H1 (cell line): ENCODE measurements around the gene CD58. TPM values are rescaled to one million over a fixed set of nuclear protein-coding genes. Genes with fewer than 3 reads are reported as not detected.

Experiments used
- CTCF ChIA-PET: fragments of 300-600 bp; sonication (Branson Sonifier 250); formaldehyde crosslinking; loops from one replicate; lab custom pipeline; 2021; ENCODE audit not compliant: partially characterized antibody; lab: Charles Lee
- POLR2A ChIA-PET: fragments of 300-600 bp; sonication (Branson Sonifier 250); formaldehyde crosslinking; loops from one replicate; lab custom pipeline; 2021; ENCODE audit warnings: inconsistent platforms; ENCODE audit not compliant: partially characterized antibody; lab: Charles Lee
- DNase-seq, 2 experiments: peaks; one replicate each; pipeline versions ENCODE4 v3.0.0 to v3.0.0-alpha.2; 2010 to 2022; ENCODE audit warnings: low spot score in 2 of 2, low read depth in 1 of 2, mixed read lengths in 1 of 2
- FAIRE-seq: peaks from 2 replicates; lab custom pipeline; 2011; peaks lifted over from hg19 to GRCh38; lab: Jason Lieb, UNC
- H2AFZ ChIP-seq: 2 replicates; pipeline ENCODE4 v1.8.1; 2012; ENCODE audit warnings: low read length, inconsistent platforms
- H2AK5ac ChIP-seq: 2 replicates; pipeline ENCODE4 v1.6.1; 2013; ENCODE audit warnings: low read depth, low read length
- H2BK120ac ChIP-seq: replicated peaks from 2 replicates; pipeline ENCODE3; 2013; ENCODE audit warnings: low read depth, low read length, inconsistent platforms
- H2BK12ac ChIP-seq: 2 replicates; pipeline ENCODE4 v1.6.1; 2013; ENCODE audit warnings: low read depth, low read length
- H2BK15ac ChIP-seq: 2 replicates; pipeline ENCODE4 v1.6.1; 2013; ENCODE audit warnings: low read length
- H2BK20ac ChIP-seq: 2 replicates; pipeline ENCODE4 v1.6.1; 2013; ENCODE audit warnings: low read length
- H2BK5ac ChIP-seq: 2 replicates; pipeline ENCODE4 v1.6.1; 2013; ENCODE audit warnings: low read depth, low read length
- H3K14ac ChIP-seq: 2 replicates; pipeline ENCODE4 v1.6.1; 2013; ENCODE audit warnings: inconsistent platforms; ENCODE audit not compliant: insufficient read length
- H3K18ac ChIP-seq: 2 replicates; pipeline ENCODE4 v1.6.1; 2013; ENCODE audit warnings: low read length; ENCODE audit errors: extremely low read depth
- H3K23ac ChIP-seq: 2 replicates; pipeline ENCODE4 v1.6.1; 2013; ENCODE audit warnings: inconsistent platforms; ENCODE audit not compliant: insufficient read length
- H3K23me2 ChIP-seq: 2 replicates; pipeline ENCODE4 v1.6.1; 2013; ENCODE audit warnings: low read depth, low read length
- H3K27ac ChIP-seq: 2 replicates; pipeline ENCODE4 v1.6.1; 2011; ENCODE audit warnings: low read depth, low read length, inconsistent platforms
- H3K27me3 ChIP-seq, 4 experiments: replicated peaks in 1 of 4; 1 replicate in 1 of 4; 2 replicates in 3 of 4; pipeline versions ENCODE4 v1.6.1 to v1.8.1; 2011 to 2013; ENCODE audit warnings: low read length in 3 of 4, mild to moderate bottlenecking in 3 of 4, inconsistent platforms in 2 of 4, mixed read lengths in 2 of 4, moderate library complexity in 1 of 4; ENCODE audit not compliant: control insufficient read depth in 3 of 4, insufficient read depth in 3 of 4; ENCODE audit errors: extremely low read depth in 1 of 4
- H3K36me3 ChIP-seq, 4 experiments: 2 replicates each; pipeline versions ENCODE4 v1.6.1 to v1.8.1; 2011 to 2013; ENCODE audit warnings: mild to moderate bottlenecking in 4 of 4, low read length in 3 of 4, moderate library complexity in 2 of 4, control low read depth in 1 of 4, inconsistent platforms in 1 of 4; ENCODE audit not compliant: insufficient read depth in 4 of 4, control insufficient read depth in 2 of 4
- H3K4ac ChIP-seq: replicated peaks from 2 replicates; pipeline ENCODE3; 2013; ENCODE audit warnings: low read length, low read depth, mixed read lengths, inconsistent platforms; ENCODE audit not compliant: insufficient read length
- H3K4me1 ChIP-seq, 4 experiments: replicated peaks in 1 of 4; 1 replicate in 1 of 4; 2 replicates in 3 of 4; pipeline versions ENCODE4 v1.6.1 to v1.8.1; 2011 to 2013; ENCODE audit warnings: low read length in 3 of 4, inconsistent platforms in 2 of 4, mixed read lengths in 1 of 4; ENCODE audit not compliant: insufficient read depth in 4 of 4, control insufficient read depth in 3 of 4
- H3K4me2 ChIP-seq, 2 experiments: 2 replicates each; pipeline versions ENCODE4 v1.6.1 to v1.8.1; 2011 to 2013; ENCODE audit warnings: low read depth in 2 of 2, low read length in 2 of 2, control low read depth in 1 of 2, inconsistent platforms in 1 of 2, mild to moderate bottlenecking in 1 of 2; ENCODE audit not compliant: insufficient read depth in 1 of 2
- H3K4me3 ChIP-seq, 4 experiments: fragments of 200-600, 300-600 bp in 1 of 4; sonication (generic), shearing (Covaris generic), sonication (Bioruptor Twin) in 1 of 4; 2 replicates each; pipeline versions ENCODE4 v1.5.1 to v1.8.1; 2011 to 2016; ENCODE audit warnings: low read length in 4 of 4, low read depth in 3 of 4, control low read depth in 2 of 4, inconsistent platforms in 2 of 4, mild to moderate bottlenecking in 2 of 4, mixed read lengths in 1 of 4, moderate library complexity in 1 of 4; ENCODE audit not compliant: insufficient read depth in 2 of 4; ENCODE audit errors: extremely low read depth in 1 of 4
- H3K56ac ChIP-seq: replicated peaks from 2 replicates; pipeline ENCODE3; 2013; ENCODE audit warnings: low read depth, mild to moderate bottlenecking, mixed read lengths, low read length, inconsistent platforms; ENCODE audit not compliant: insufficient read length
- H3K79me1 ChIP-seq: 2 replicates; pipeline ENCODE4 v1.6.1; 2013; ENCODE audit warnings: low read depth, low read length, control low read depth
- H3K79me2 ChIP-seq, 2 experiments: 2 replicates each; pipeline versions ENCODE4 v1.6.1 to v1.8.1; 2012 to 2013; ENCODE audit warnings: low read length in 2 of 2, mild to moderate bottlenecking in 2 of 2, inconsistent platforms in 1 of 2; ENCODE audit not compliant: insufficient read depth in 2 of 2, control insufficient read depth in 1 of 2
- H3K9ac ChIP-seq, 4 experiments: replicated peaks in 1 of 4; 1 replicate in 1 of 4; 2 replicates in 3 of 4; pipeline versions ENCODE4 v1.6.1 to v1.8.1; 2011 to 2013; ENCODE audit warnings: low read depth in 3 of 4, low read length in 3 of 4, control low read depth in 2 of 4, mild to moderate bottlenecking in 2 of 4, moderate library complexity in 2 of 4, inconsistent platforms in 1 of 4; ENCODE audit errors: extremely low read depth in 1 of 4
- H3K9me3 ChIP-seq, 2 experiments: 2 replicates each; pipeline versions ENCODE4 v1.6.1 to v1.8.1; 2012 to 2013; ENCODE audit warnings: mild to moderate bottlenecking in 2 of 2, moderate library complexity in 2 of 2, control low read depth in 1 of 2, inconsistent platforms in 1 of 2, low read depth in 1 of 2, low read length in 1 of 2, mixed read lengths in 1 of 2; ENCODE audit not compliant: insufficient read depth in 2 of 2
- H4K20me1 ChIP-seq, 2 experiments: replicated peaks in 1 of 2; 2 replicates each; pipeline versions ENCODE3 to v1.8.1; 2011 to 2013; ENCODE audit warnings: inconsistent platforms in 2 of 2, low read length in 2 of 2, mild to moderate bottlenecking in 1 of 2; ENCODE audit not compliant: insufficient read depth in 2 of 2, control insufficient read depth in 1 of 2
- H4K5ac ChIP-seq: 2 replicates; pipeline ENCODE4 v1.6.1; 2013; ENCODE audit warnings: low read length, low read depth, mixed read lengths, inconsistent platforms; ENCODE audit not compliant: insufficient read length
- H4K8ac ChIP-seq: 2 replicates; pipeline ENCODE4 v1.8.0; 2013; ENCODE audit warnings: mild to moderate bottlenecking, moderate library complexity, low read length, inconsistent platforms; ENCODE audit not compliant: insufficient read depth; ENCODE audit errors: extremely low read depth
- H4K91ac ChIP-seq: replicated peaks from 2 replicates; pipeline ENCODE3; 2013; ENCODE audit warnings: low read length, mixed read lengths, inconsistent platforms; ENCODE audit not compliant: insufficient read length
- BRCA1 ChIP-seq: IDR thresholded peaks from 2 replicates; pipeline ENCODE4 v1.6.1; 2012; ENCODE audit warnings: low read depth, low read length, improper control_type of control experiment
- CEBPB ChIP-seq: IDR thresholded peaks from 2 replicates; pipeline ENCODE4 v1.6.1; 2012; ENCODE audit warnings: low read depth, low read length
- CHD2 ChIP-seq: IDR thresholded peaks from 2 replicates; pipeline ENCODE4 v1.6.1; 2012; ENCODE audit warnings: low read length, improper control_type of control experiment
- CTBP2 ChIP-seq: IDR thresholded peaks from 2 replicates; pipeline ENCODE4 v1.7.0; 2011; ENCODE audit warnings: borderline replicate concordance, mild to moderate bottlenecking, moderate library complexity, mixed read lengths, low read length; ENCODE audit not compliant: insufficient read depth, insufficient read length
- GTF2F1 ChIP-seq: IDR thresholded peaks from 2 replicates; pipeline ENCODE4 v1.6.1; 2012; ENCODE audit warnings: low read depth, low read length, improper control_type of control experiment, borderline replicate concordance
- HDAC6 ChIP-seq: IDR thresholded peaks from one replicate; pipeline ENCODE4 v1.7.1; 2012; ENCODE audit warnings: low read depth, mild to moderate bottlenecking, inconsistent platforms, low read length, moderate library complexity
- JUN ChIP-seq: IDR thresholded peaks from 2 replicates; pipeline ENCODE4 v1.6.1; 2011; ENCODE audit warnings: low read depth, mild to moderate bottlenecking, improper control_type of control experiment, low read length
- KDM1A ChIP-seq: fragments of 200-600, 300-600 bp; sonication (generic); IDR thresholded peaks from 2 replicates; pipeline ENCODE4 v1.7.1; 2016; ENCODE audit warnings: mild to moderate bottlenecking, low read length, borderline replicate concordance
- NRF1 ChIP-seq: IDR thresholded peaks from 2 replicates; pipeline ENCODE4 v1.6.1; 2011; ENCODE audit warnings: mild to moderate bottlenecking, low read depth, low read length, improper control_type of control experiment
- POU5F1 ChIP-seq: IDR thresholded peaks from 2 replicates; pipeline ENCODE4 v1.6.1; 2011; ENCODE audit warnings: low read depth, mild to moderate bottlenecking, low read length, moderate library complexity
- RXRA ChIP-seq: IDR thresholded peaks from 2 replicates; pipeline ENCODE4 v1.6.1; 2011; ENCODE audit warnings: low read depth, mild to moderate bottlenecking, low read length, moderate library complexity; ENCODE audit not compliant: insufficient read depth
- SP2 ChIP-seq: IDR thresholded peaks from 2 replicates; pipeline ENCODE4 v1.6.1; 2012; ENCODE audit warnings: mild to moderate bottlenecking, low read length, inconsistent platforms
- SP4 ChIP-seq: IDR thresholded peaks from 2 replicates; pipeline ENCODE4 v1.6.1; 2012; ENCODE audit warnings: low read length, inconsistent platforms
- TCF12 ChIP-seq: IDR thresholded peaks from 2 replicates; pipeline ENCODE4 v1.6.1; 2011; ENCODE audit warnings: low read depth, mild to moderate bottlenecking, low read length
- WGBS, 2 experiments: shearing (Covaris generic) in 1 of 2; methylation state at CpG; one replicate each; pipeline versions ENCODE4 v1.1.6 to v1.1.7; 2013 to 2015; ENCODE audit warnings: low lambda C conversion rate in 2 of 2, mixed read lengths in 2 of 2, inconsistent platforms in 1 of 2, low coverage in 1 of 2, missing lambda C conversion rate in 1 of 2; ENCODE audit not compliant: insufficient replicate concordance in 2 of 2, insufficient coverage in 1 of 2, insufficient read length in 1 of 2; ENCODE audit errors: extremely low coverage in 1 of 2, missing lambda C conversion rate in 1 of 2; 5-methylcytosine and 5-hydroxymethylcytosine counted together
- polyA plus RNA-seq, 7 experiments: library from polyadenylated mRNA; depleted of rRNA in 3 of 7; stranded (reverse) in 5 of 7; unstranded in 2 of 7; fragments of >200 nt in 5 of 7; fragments of 200-250 nt in 2 of 7; gene quantifications; 1 replicate in 5 of 7; 2 replicates in 1 of 7; 4 replicates in 1 of 7; pipeline versions ENCODE4 v1.2.1 to v1.2.3, GENCODE V29; 2011 to 2013; ENCODE audit warnings: missing spikeins in 2 of 7, mixed read lengths in 2 of 7
- total RNA-seq: library from RNA; stranded (reverse); fragmentation: NEBNext Ultra II Directional; extraction: Animal tissue kit (Norgen Biotek cat#: 25700); gene quantifications from 2 replicates; pipeline ENCODE4 v1.2.1, GENCODE V29; 2021

The CD58 gene
- total and polyA plus RNA-seq, 2 of the 8 experiments (the other 6 are each of a cell fraction or from before 2014, with no cell fraction given), result 5.3 to 5.5 TPM

DNA sequence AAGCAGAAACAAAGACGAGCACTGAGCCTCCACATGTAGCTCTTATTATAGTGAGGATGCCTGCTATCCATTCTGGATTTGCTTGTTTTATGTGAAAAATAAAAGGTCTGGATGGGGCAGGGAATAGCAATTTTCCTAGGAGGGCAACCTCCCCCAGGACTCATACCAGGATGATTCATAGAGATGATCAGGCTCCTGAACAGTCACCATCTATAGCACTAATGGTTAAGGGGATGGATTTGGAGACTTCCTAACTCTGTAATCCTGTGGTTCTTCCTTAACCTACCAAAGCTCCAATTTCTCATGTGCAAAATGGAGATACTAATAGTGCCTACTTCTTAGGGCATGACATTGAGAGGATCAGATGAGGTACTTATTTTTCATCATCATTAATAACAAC, 34.5 kb upstream of the CD58 start:
- Histone ChIP-seq H3K27me3 (no peaks in the 10 kb centered on the region), H2BK15ac (no peak overlapping the region), H3K23ac (no peak overlapping the region), H3K14ac (no peak overlapping the region), H3K4ac (no peak overlapping the region), H2AFZ (no peak overlapping the region), H4K5ac (no peak overlapping the region), H2BK120ac (no peak overlapping the region), H3K4me1 (peaks cover 0 to 5% (median 2%) of the 10 kb centered on the region in 4 experiments; a peak in 2 of 7 replicates), H2AK5ac (no peak overlapping the region), H3K4me3 (no peak overlapping the region), H4K91ac (no peak overlapping the region), H3K79me1 (no peaks in the 10 kb centered on the region), H4K8ac (no peak overlapping the region), H3K18ac (no peak overlapping the region), H3K27ac (no peak overlapping the region), H2BK12ac (no peak overlapping the region), H3K56ac (no peak overlapping the region), H4K20me1 (no peaks in the 10 kb centered on the region), H3K79me2 (no peaks in the 10 kb centered on the region), H2BK20ac (no peak overlapping the region), H3K4me2 (no peak overlapping the region; a peak in 1 of 4 replicates), H2BK5ac (no peak overlapping the region), H3K36me3 (no peaks in the 10 kb centered on the region), H3K9me3 (no peaks in the 10 kb centered on the region), H3K9ac (no peak overlapping the region), H3K23me2 (no peaks in the 10 kb centered on the region)
- no peak for DNase-seq
- ChIA-PET CTCF (interaction anchor here (1.5 kb wide), 1 partner anchor 10 kb away, joined by 5 read pairs; no protein-coding TSS in a partner anchor), POLR2A (no interaction called here)
- 67% methylated on average over 1 of the region's 1 CpG; no CpG with 5 or more reads in 1 of the 2 experiments for WGBS, 2 experiments
- TF ChIP-seq KDM1A, result no peak
- no peak for TF ChIP-seq NRF1
- no peak for TF ChIP-seq GTF2F1
- TF ChIP-seq POU5F1, result no peak
- TF ChIP-seq CEBPB, result no peak
- TF ChIP-seq JUN, result no peak
- TF ChIP-seq RXRA, result no peak
- TF ChIP-seq BRCA1, result no peak
- TF ChIP-seq TCF12, result no peak
- no peak for TF ChIP-seq CTBP2
- no peak for TF ChIP-seq CHD2
- no peak for TF ChIP-seq SP4
- no peak for TF ChIP-seq HDAC6
- TF ChIP-seq SP2, result no peak
- FAIRE-seq, result no peak
